AG09309 (cell line): Measurements from ENCODE around the gene RAB6A.

Experiments
- DNase-seq: peaks from one replicate; pipeline ENCODE4 v3.0.0-alpha.2; 2010; ENCODE audit warnings: low read depth
- H3K4me3 ChIP-seq: 2 replicates; pipeline ENCODE4 v1.5.1; 2011; ENCODE audit warnings: mild to moderate bottlenecking, low read depth, low read length, moderate library complexity; ENCODE audit not compliant: control insufficient read depth
- CTCF ChIP-seq: IDR thresholded peaks from 2 replicates; pipeline ENCODE4 v1.5.1; 2011; ENCODE audit warnings: mild to moderate bottlenecking, low read depth, low read length, inconsistent platforms; ENCODE audit not compliant: insufficient read depth, control insufficient read depth; ENCODE audit errors: missing control alignments

RAB6A gene

GRCh38 chr11:73760679-73761402 is at the start of gene RAB6A:
RAB6A (minus strand) TSS chr11:73761074; CDS start chr11:73760635, 439 bp downstream.
- peak; percentile 20 for TF ChIP-seq CTCF
- DNase-seq: peak; percentile 99
- peak within 1 kb of the TSS; percentile 71 for H3K4me3 ChIP-seq

GRCh38 chr11:73810637-73811036 is 49.8 kb upstream of the RAB6A start:
- no peak for TF ChIP-seq CTCF
- DNase-seq: no peak
- no peak overlapping the region for H3K4me3 ChIP-seq

- DNase-seq: no peak
- no peak for TF ChIP-seq CTCF
- H3K4me3 ChIP-seq: no peak overlapping the region
These were observed 47.2 kb upstream of the RAB6A start for GRCh38 chr11:73808052-73808451.

- TF ChIP-seq CTCF: no peak
- no peak for DNase-seq
- no peak overlapping the region for H3K4me3 ChIP-seq
These were observed 43.8 kb upstream of the RAB6A start for GRCh38 chr11:73804712-73805111.

GRCh38 chr11:73801136-73801535 is 40.3 kb upstream of the RAB6A start:
- no peak for DNase-seq
- TF ChIP-seq CTCF: no peak

GRCh38 chr11:73800276-73800806 is 39.5 kb upstream of the RAB6A start:
- no peak overlapping the region for H3K4me3 ChIP-seq
- TF ChIP-seq CTCF: no peak
- no peak for DNase-seq

More at GRCh38 chr11:73801136-73801535, 40.3 kb upstream of the RAB6A start:
- H3K4me3 ChIP-seq: no peak overlapping the region
